Fibroblast of skin of left biceps (primary cell): ENCODE measurements around the gene FARS2.
A peak's percentile ranks its signal among the peaks of the same experiment; 100 is the strongest.

Source experiments
- DNase-seq, 2 experiments: peaks; one replicate each; pipeline ENCODE4 v3.0.0-alpha.2; 2013; ENCODE audit warnings: low read depth in 2 of 2

Gene FARS2

GRCh38 chr6:5325173-5325572 lies 63.9 kb downstream of the FARS2 start:
- DNase-seq = no peak

DNA sequence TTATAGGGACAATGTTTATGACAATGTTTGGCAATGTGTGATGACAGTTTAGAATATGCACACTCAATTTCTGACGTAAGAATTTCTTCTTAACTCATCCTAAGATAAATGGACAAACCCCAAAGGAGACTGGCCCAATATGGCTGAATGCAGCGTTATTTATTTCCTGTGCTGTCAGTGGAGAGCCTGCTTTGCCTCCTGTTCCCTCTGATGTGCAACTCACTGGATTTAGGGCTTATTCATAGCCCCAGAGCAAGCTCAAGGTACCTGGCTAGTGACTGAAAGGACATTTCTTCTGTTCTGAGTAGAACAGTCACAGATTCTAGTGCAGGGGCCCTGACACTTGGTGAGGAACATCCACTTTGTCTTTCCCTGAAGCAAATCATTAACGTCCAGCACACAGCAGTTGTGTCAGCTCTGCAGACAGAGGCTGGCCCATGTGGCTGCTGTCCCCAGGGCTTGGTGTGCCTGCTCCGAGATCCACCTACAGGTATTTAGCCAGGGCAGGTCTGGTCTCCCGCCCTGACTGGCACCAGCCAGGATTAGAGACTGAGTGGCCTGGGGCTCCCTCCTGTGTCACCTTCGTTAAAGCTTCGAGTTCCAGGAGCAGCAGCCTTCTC lies 64.8 kb downstream of the FARS2 start:
- no peak for DNase-seq

GRCh38 chr6:5328800-5329199 lies 67.5 kb downstream of the FARS2 start:
- no peak for DNase-seq

DNA sequence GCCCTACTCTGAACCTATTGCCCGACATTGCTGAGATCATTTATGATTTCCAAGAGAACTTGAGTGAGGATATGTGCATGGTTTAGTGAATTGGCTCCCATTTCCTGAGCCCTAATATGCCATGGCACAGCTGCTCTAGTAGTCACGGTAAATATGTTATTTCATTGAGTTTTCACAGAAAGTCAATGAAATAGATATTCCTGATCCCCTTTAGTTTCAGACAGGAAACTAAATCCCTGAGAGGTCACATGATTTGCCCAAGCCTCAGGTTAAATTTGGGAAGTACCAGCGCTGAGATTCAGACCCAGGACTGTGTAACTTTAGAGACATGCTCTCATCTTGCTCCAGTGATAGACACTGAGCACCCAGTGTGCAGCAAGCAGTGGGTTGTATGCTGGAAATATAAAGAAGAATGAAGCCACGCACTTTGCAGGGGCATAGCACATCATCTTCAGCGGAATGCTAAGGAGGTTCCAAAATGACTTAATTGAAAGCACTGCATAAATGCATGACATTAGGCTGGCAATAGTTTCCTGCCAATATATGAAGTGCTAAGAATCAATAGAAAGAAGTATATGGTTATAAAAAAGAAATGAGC lies 70.6 kb downstream of the FARS2 start:
- no peak for DNase-seq

GRCh38 chr6:5333658-5334057 lies 72.3 kb downstream of the FARS2 start:
- DNase-seq = peak; percentile 36 to 38

GRCh38 chr6:5334341-5334740 lies 73.0 kb downstream of the FARS2 start:
- DNase-seq = peak; percentile 15 to 34

GRCh38 chr6:5335020-5335419 lies 73.7 kb downstream of the FARS2 start:
- no peak for DNase-seq

GRCh38 chr6:5337573-5337972 lies 76.3 kb downstream of the FARS2 start:
- peak; percentile 35 to 49 for DNase-seq

GRCh38 chr6:5338177-5338960 lies 77.1 kb downstream of the FARS2 start:
- no peak for DNase-seq

GRCh38 chr6:5339786-5340185 lies 78.5 kb downstream of the FARS2 start:
- DNase-seq = no peak

DNA sequence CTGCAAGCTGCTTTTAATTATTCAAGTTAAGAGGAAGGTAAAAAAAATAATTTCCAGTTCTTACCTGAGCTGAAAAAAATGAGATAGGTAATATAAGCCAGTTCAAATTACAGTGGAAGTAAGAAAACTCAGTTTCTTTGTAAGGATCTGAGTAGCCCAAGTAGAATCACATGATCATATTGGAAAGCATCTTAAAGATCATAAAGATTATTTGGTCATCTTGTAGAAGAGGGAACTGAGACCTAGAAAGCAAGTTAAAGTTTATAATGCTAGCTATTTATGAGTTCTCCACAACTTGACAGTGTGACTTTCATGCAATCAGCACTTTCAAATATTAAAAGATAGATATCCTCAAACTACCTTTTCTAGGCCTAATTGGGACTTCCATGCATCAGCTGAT lies 80.5 kb downstream of the FARS2 start:
- DNase-seq = no peak

- DNase-seq = no peak
Observed at GRCh38 chr6:5343998-5344397, 82.7 kb downstream of the FARS2 start.

DNA sequence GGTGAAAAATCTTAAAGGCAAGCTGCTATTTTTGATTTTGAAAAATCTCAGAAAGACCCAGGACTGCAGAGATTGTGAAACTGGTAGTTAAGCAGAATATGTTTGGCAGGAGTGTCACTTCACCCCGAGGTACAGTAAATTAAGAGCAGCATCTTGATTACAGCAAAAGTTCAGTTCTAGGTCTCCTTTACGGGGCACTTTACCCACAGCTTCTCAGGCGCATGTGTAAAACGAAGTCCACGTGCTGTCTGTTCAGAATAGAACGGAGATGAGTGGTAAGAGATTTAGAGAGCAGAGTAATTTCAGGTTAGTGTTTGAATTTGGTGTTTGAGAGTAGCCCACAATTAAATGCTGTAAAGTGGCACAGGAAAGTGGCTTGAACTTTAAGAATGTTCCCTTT lies 84.0 kb downstream of the FARS2 start:
- no peak for DNase-seq

DNA sequence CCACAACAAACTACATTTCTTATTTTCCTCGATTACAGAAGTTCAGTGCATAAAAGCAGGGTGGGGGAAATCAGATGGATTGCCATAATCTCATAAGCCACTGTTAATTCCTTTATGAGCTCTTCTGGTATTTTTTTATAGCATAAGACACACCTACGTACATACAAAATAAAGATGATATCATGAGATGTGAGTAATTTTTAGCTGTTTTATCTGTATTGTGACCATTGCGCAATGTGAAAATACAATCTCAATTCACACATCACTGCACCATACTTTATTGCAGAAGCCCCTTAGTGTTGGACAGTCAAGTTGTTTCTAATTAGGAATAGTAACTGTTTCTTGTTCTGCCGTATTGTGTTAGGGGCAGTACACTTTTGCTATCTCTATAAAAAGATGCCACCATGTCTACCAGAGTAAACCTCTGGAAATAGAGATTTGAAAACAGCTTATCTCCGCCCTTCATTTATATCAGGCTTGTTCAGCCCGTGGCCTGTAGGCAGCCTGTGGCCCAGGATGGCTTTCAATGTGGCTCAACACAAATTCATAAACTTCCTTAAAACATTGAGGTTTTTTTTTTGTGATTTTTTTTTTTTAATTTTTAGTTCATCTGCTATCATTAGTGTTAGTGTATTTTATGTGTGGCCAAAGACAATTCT lies 90.4 kb downstream of the FARS2 start:
- DNase-seq = no peak

DNA sequence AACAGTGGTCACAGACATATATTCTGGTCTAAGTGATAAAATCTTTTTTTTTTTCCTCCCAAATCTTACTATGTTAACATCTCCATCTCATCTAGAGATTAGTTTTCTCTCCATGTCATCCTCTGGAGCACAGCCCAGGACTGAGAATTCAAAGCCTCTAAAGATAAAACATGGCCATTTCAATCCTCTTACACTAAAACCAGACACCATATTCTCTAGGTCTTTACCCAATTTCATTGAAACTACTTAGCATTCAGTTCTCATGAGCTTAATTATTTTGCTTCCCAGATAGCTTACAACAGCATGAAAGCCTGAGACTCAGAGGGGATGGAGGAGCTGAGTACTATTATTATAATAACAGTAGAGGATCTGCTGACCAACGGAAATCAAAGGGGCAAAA lies 92.7 kb downstream of the FARS2 start:
- DNase-seq = no peak

GRCh38 chr6:5357486-5357885 lies 96.2 kb downstream of the FARS2 start:
- no peak for DNase-seq

- DNase-seq = no peak
Observed at GRCh38 chr6:5359417-5359816, 98.1 kb downstream of the FARS2 start.

DNA sequence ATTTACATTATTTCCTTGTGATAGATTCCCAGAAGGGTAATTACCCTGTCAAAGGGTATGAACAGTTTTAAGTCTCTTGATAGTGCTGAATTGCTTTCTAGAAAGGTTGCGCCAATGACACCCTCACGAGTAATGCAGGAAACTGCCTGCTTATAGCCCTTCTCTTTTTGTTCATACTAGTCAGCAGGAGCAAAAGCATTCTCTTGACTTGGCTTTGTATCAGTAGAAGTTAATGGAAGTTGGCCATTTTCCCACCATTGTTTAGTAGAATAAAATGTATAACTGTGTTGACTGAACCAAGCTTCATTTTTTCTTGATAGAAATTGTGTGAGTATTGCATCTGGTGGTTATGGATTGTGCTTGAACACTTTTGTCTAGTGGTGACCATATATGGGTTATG lies 100.1 kb downstream of the FARS2 start:
- DNase-seq = peak in 1 of 2 experiments; percentile 6

GRCh38 chr6:5365436-5366195 lies 104.3 kb downstream of the FARS2 start:
- no peak for DNase-seq

- DNase-seq = no peak
Observed at GRCh38 chr6:5366941-5367340, 105.6 kb downstream of the FARS2 start.

GRCh38 chr6:5367510-5367909 lies 106.2 kb downstream of the FARS2 start:
- DNase-seq = no peak

DNA sequence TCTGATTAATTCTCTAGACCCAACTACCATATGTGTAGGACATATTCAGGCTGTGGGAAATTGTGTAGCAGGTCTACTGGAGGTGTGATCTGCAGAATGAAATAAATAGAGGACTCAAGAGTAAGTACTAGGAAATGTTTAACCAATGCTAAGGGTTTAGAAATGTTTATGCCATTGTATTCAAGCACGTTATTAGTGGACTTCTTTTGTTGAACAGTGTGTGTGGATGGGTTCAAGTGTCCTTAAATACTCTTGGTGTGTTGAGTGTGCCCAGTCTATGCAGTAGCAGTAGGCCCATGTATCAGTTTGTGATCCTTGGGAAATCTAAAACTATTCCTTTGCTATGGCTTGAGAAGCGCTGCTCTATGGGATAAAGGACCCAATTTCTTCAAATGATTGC lies 112.1 kb downstream of the FARS2 start:
- no peak for DNase-seq
